ENCODE results near the gene ARHGAP24.

The ARHGAP24 gene

GRCh38 chr4:85489273-85489981, 14.5 kb downstream of the ARHGAP24 start:
- no peak overlapping the region for H3K27ac Mint-ChIP-seq
- H3K9me3 Mint-ChIP-seq, result no peaks in the 10 kb centered on the region
- no peak overlapping the region for H3K4me3 Mint-ChIP-seq
- no peaks in the 10 kb centered on the region for H3K27me3 Mint-ChIP-seq (ENCODE audit: low read depth)
- no peak for TF ChIP-seq CTCF (IDR thresholded peaks at IDR 0.05; ENCODE audit: unreplicated experiment in 3 of 3)
- H3K4me1 Mint-ChIP-seq, result peaks cover 44% of the 10 kb centered on the region
- H3K36me3 Mint-ChIP-seq (ENCODE audit: low read depth), result no peaks in the 10 kb centered on the region

- H3K9me3 Mint-ChIP-seq, result no peaks in the 10 kb centered on the region
- H3K4me3 Mint-ChIP-seq, result no peak overlapping the region
- H3K27ac Mint-ChIP-seq, result peak overlapping the region in 1 of 3 experiments; percentile 69
- H3K4me1 Mint-ChIP-seq, result peaks cover 44% of the 10 kb centered on the region
- TF ChIP-seq CTCF (IDR thresholded peaks at IDR 0.05; ENCODE audit: unreplicated experiment in 3 of 3), result no peak
- no peaks in the 10 kb centered on the region for H3K27me3 Mint-ChIP-seq (ENCODE audit: low read depth)
- H3K36me3 Mint-ChIP-seq (ENCODE audit: low read depth), result no peaks in the 10 kb centered on the region
Observed at GRCh38 chr4:85491527-85491926, 16.6 kb downstream of the ARHGAP24 start.

- Mint-ChIP-seq H3K4me3 (no peak overlapping the region), H3K9me3 (no peaks in the 10 kb centered on the region), H3K27me3 (ENCODE audit: low read depth) (no peaks in the 10 kb centered on the region), H3K27ac (no peak overlapping the region), H3K4me1 (peaks cover 51% of the 10 kb centered on the region), H3K36me3 (ENCODE audit: low read depth) (no peaks in the 10 kb centered on the region)
- TF ChIP-seq CTCF (IDR thresholded peaks at IDR 0.05; ENCODE audit: unreplicated experiment in 3 of 3), result no peak
Observed at GRCh38 chr4:85492336-85492735, 17.4 kb downstream of the ARHGAP24 start.

- Mint-ChIP-seq H3K27ac (no peak overlapping the region), H3K36me3 (ENCODE audit: low read depth) (no peaks in the 10 kb centered on the region)
Observed at GRCh38 chr4:85495621-85496020, 20.7 kb downstream of the ARHGAP24 start.

GRCh38 chr4:85496126-85496849, 21.3 kb downstream of the ARHGAP24 start:
- Mint-ChIP-seq H3K4me3 (no peak overlapping the region), H3K4me1 (peaks cover 31% of the 10 kb centered on the region), H3K9me3 (no peaks in the 10 kb centered on the region), H3K27me3 (ENCODE audit: low read depth) (no peaks in the 10 kb centered on the region), H3K27ac (peak overlapping the region in 2 of 3 experiments; percentile 8 to 18), H3K36me3 (ENCODE audit: low read depth) (no peaks in the 10 kb centered on the region)
- TF ChIP-seq CTCF (IDR thresholded peaks at IDR 0.05; ENCODE audit: unreplicated experiment in 3 of 3), result no peak

More at GRCh38 chr4:85495621-85496020, 20.7 kb downstream of the ARHGAP24 start:
- Mint-ChIP-seq H3K4me1 (peaks cover 31% of the 10 kb centered on the region), H3K4me3 (no peak overlapping the region), H3K9me3 (no peaks in the 10 kb centered on the region), H3K27me3 (ENCODE audit: low read depth) (no peaks in the 10 kb centered on the region)
- TF ChIP-seq CTCF (IDR thresholded peaks at IDR 0.05; ENCODE audit: unreplicated experiment in 3 of 3), result no peak
